Right lobe of liver (tissue), 6 donors: ENCODE results near the gene COX6B1. TPM values are rescaled to one million over a fixed set of nuclear protein-coding genes. Genes with fewer than 3 reads are reported as not detected.

Source experiments
- ATAC-seq, 4 donors: fragments of 200-7000 bp; cut with Tn5 transposase; one replicate each; pipeline ENCODE4 v1.9.1; 2020; ENCODE audit warnings: mild to moderate bottlenecking in 4 of 4, moderate library complexity in 4 of 4
- DNase-seq, 3 donors: peaks; one replicate each; pipeline ENCODE4 v3.0.0-alpha.2; 2020
- H3K27ac ChIP-seq, 3 donors: fragments of 200-600 bp; one replicate each; pipeline ENCODE4 v1.8.0; 2022
- H3K27me3 ChIP-seq, 2 donors: fragments of 200-600 bp; one replicate each; pipeline ENCODE4 v1.8.0; 2022
- H3K36me3 ChIP-seq, 4 donors: fragments of 200-600 bp; sonication (generic) in 1 of 4; one replicate each; pipeline versions ENCODE4 v1.5.1 to v1.8.0; 2017 to 2022; ENCODE audit warnings: control low read depth in 1 of 4
- H3K4me1 ChIP-seq, 4 donors: fragments of 200-600 bp; sonication (generic) in 1 of 4; one replicate each; pipeline versions ENCODE4 v1.5.1 to v1.8.0; 2017 to 2022; ENCODE audit warnings: control low read depth in 1 of 4
- H3K4me3 ChIP-seq, 3 donors: fragments of 200-600 bp; one replicate each; pipeline ENCODE4 v1.8.0; 2022
- H3K9me3 ChIP-seq, 4 donors: fragments of 200-600 bp; sonication (generic) in 1 of 4; one replicate each; pipeline versions ENCODE4 v1.5.1 to v1.8.0; 2017 to 2022; ENCODE audit warnings: control low read depth in 1 of 4
- POLR2A ChIP-seq: fragments of 450-650 bp; IDR thresholded peaks from one replicate; pipeline ENCODE4 v1.6.1; 2017; ENCODE audit warnings: antibody characterized with exemption, mild to moderate bottlenecking
- WGBS: methylation state at CpG from one replicate; pipeline ENCODE4 v1.1.6; 2018; ENCODE audit warnings: low coverage, low lambda C conversion rate; ENCODE audit not compliant: insufficient coverage; ENCODE audit errors: missing lambda C conversion rate; 5-methylcytosine and 5-hydroxymethylcytosine counted together
- intact Hi-C, 2 donors: fragments of 100-400 bp; cut with DNase I; formaldehyde crosslinking; loops; one replicate each; pipeline versions ENCODE4 v1.11.2 to v1.14.1; 2022
- total RNA-seq, 6 experiments: library from RNA; depleted of rRNA in 2 of 6; stranded (reverse); fragments of >200 nt in 2 of 6; fragmentation: NEBNext Ultra II Directional in 3 of 6; extraction: Animal tissue kit (Norgen Biotek cat#: 25700) in 3 of 6; gene quantifications; one replicate each; pipeline versions ENCODE4 v1.1.0 to v1.2.4, GENCODE V29; 2016 to 2023
- TF ChIP-seq, protein P1 (sequence below), 4 donors: fragments of 200-600 bp in 3 of 4; fragments of 450-650 bp in 1 of 4; IDR thresholded peaks; one replicate each; pipeline versions ENCODE4 v1.5.1 to v1.8.0; 2016 to 2022; ENCODE audit warnings: antibody characterized with exemption in 4 of 4, mild to moderate bottlenecking in 2 of 4
- donor health status: DM: no; HTN: yes; CAD: no.
- donor health status: DM: no; HTN: no; CAD: no.
- donor health status: DM: no; HTN: no; CAD: no.
- donor health status: DM: no; HTN: yes; CAD: no.
- donor health status: DM: no; HTN: yes; CAD: no.

Gene COX6B1
- total RNA-seq, 6 experiments from 2014 or later: 189 to 697 (median 228) TPM

DNA sequence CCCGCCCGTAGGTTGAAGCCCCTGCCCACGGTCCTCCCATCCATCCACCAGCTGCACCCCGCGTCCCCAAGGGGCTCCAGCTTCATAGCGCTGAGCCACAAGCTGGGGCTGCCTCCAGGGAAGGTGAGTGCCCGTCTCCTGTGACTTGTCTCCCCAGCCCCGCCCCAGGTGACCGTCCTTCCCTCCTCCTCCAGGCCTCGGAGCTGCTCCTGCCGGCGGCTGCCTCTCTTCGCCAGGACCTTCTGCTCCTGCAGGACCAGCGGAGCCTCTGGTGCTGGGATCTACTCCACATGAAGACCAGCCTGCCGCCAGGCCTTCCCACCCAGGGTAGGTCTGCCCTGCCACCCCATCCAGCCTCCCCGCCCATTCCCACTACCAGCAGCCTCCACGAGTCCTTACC is 28.1 kb upstream of the COX6B1 start:
- ATAC-seq: no peak
- Histone ChIP-seq H3K27ac (no peak overlapping the region), H3K4me1 (no peaks in the 10 kb centered on the region), H3K27me3 (no peaks in the 10 kb centered on the region), H3K9me3 (no peaks in the 10 kb centered on the region), H3K36me3 (no peaks in the 10 kb centered on the region), H3K4me3 (no peak overlapping the region)
- WGBS: 94% methylated on average over 12 of the region's 17 CpGs
- TF ChIP-seq POLR2A: no peak
- TF ChIP-seq, protein P1, sequence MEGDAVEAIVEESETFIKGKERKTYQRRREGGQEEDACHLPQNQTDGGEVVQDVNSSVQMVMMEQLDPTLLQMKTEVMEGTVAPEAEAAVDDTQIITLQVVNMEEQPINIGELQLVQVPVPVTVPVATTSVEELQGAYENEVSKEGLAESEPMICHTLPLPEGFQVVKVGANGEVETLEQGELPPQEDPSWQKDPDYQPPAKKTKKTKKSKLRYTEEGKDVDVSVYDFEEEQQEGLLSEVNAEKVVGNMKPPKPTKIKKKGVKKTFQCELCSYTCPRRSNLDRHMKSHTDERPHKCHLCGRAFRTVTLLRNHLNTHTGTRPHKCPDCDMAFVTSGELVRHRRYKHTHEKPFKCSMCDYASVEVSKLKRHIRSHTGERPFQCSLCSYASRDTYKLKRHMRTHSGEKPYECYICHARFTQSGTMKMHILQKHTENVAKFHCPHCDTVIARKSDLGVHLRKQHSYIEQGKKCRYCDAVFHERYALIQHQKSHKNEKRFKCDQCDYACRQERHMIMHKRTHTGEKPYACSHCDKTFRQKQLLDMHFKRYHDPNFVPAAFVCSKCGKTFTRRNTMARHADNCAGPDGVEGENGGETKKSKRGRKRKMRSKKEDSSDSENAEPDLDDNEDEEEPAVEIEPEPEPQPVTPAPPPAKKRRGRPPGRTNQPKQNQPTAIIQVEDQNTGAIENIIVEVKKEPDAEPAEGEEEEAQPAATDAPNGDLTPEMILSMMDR (IDR thresholded peaks at IDR 0.05): no peak
- intact Hi-C loops: no loop called here
- DNase-seq: no peak

DNA sequence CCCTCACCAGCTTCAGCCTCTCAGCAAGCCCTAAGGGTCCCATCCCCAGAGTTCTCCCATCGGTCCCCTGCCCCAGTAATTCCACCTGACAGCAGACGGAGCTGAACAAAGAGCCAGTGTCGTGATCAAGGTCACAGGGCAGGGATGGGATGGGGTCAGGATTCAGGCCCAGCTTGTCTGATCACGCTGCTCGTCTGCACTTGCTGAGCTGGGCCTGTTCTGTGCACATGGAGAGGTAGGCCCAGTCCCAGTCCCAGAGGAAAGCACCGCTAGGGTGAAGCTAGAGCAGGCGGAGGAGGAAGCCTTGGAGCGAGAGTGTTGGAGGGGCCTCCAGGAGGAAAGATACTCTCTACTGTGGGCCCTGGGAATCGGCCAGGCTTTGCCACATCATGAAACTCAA is 26.4 kb upstream of the COX6B1 start:
- TF ChIP-seq POLR2A: no peak
- TF ChIP-seq, protein P1 (IDR thresholded peaks at IDR 0.05): no peak
- no peak for ATAC-seq
- 88% methylated on average over 9 of the region's 9 CpGs for WGBS

DNA sequence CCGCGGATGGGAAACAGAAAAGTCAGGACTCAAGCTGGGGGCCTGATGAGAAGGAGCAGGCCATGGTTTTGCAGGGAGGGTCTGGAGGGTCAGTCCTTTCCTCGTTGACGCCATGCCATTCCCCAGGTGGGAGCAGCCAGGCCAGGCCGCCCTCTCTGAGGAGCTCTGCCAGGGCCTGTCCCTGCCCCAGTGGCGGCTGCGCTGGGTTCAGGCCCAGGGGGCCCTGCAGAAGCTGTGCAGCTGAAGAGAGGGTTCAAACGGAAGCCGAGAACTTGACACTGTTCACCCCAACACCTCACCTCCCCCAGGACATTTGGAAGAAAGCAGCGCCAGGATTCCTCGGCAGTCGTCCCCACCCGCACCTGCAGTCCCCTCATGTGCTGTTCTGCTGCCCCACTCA is 25.4 kb upstream of the COX6B1 start:
- DNase-seq (no peak), ATAC-seq (no peak)
- H3K36me3 ChIP-seq: no peaks in the 10 kb centered on the region
- intact Hi-C loops: no loop called here
- no peak overlapping the region for H3K27ac ChIP-seq
- H3K9me3 ChIP-seq: no peaks in the 10 kb centered on the region
- WGBS: 90% methylated on average over 6 of the region's 13 CpGs
- no peak for TF ChIP-seq POLR2A
- TF ChIP-seq, protein P1 (IDR thresholded peaks at IDR 0.05): no peak
- no peaks in the 10 kb centered on the region for H3K27me3 ChIP-seq
- H3K4me1 ChIP-seq: no peaks in the 10 kb centered on the region
- no peak overlapping the region for H3K4me3 ChIP-seq

More for the DNA sequence above, 26.4 kb upstream of the COX6B1 start:
- DNase-seq: no peak
- no peak overlapping the region for H3K27ac ChIP-seq
- no peaks in the 10 kb centered on the region for H3K27me3 ChIP-seq
- intact Hi-C loops: no loop called here
- no peaks in the 10 kb centered on the region for H3K4me1 ChIP-seq
- H3K36me3 ChIP-seq: no peaks in the 10 kb centered on the region
- no peaks in the 10 kb centered on the region for H3K9me3 ChIP-seq
- no peak overlapping the region for H3K4me3 ChIP-seq

DNA sequence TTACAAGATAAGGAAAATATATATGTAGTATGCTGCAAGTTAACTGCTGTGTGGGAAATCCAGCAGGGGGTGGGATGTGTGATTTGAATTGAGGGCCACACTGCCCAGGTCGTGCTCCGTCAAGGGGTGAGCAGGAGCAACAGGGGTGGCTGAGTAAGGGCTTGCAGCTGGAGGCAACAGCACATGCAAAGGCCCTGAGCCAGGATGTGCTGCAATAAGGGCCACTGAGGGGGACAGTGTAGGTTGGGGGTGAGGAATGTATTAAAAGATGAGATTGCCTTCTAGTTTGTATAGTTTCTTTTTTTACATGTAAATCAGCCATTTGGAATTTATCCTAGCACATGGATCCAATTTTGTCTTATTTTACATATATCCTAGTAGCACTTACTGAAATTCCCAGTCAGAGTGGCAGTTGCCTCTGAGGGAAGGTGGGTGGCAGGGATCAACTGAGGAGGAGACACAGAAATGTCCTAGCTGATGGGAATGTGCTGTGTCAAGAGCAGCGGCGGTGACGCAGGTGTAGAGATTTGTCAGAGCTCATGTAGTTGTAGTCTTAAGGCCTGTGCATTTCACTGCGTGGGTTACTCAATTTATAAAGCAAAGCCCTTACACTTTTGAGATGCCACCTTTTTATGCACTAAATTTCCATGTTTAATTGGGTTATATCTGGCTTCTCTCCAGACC is 24.7 kb upstream of the COX6B1 start:
- H3K27me3 ChIP-seq: no peaks in the 10 kb centered on the region
- DNase-seq (no peak), ATAC-seq (no peak)
- no peak overlapping the region for H3K4me3 ChIP-seq
- no peaks in the 10 kb centered on the region for H3K9me3 ChIP-seq
- intact Hi-C loops: no loop called here
- TF ChIP-seq POLR2A: no peak
- TF ChIP-seq, protein P1 (IDR thresholded peaks at IDR 0.05): no peak
- H3K4me1 ChIP-seq: no peaks in the 10 kb centered on the region
- no peaks in the 10 kb centered on the region for H3K36me3 ChIP-seq
- WGBS: 82% methylated on average over 6 of the region's 6 CpGs
- H3K27ac ChIP-seq: no peak overlapping the region
